Keratinocyte (primary cell): ENCODE measurements around the gene GLTPD2.

Source experiments
- CTCF ChIP-seq, 3 experiments: IDR thresholded peaks in 1 of 3; conservative IDR thresholded peaks in 1 of 3; optimal IDR thresholded peaks in 1 of 3; 2 replicates in 2 of 3; 3 replicates in 1 of 3; pipeline versions ENCODE3 to v1.5.1; 2011; ENCODE audit warnings: low read length in 3 of 3, mild to moderate bottlenecking in 3 of 3, moderate library complexity in 2 of 3, control low read depth in 1 of 3, inconsistent platforms in 1 of 3; ENCODE audit not compliant: insufficient read depth in 2 of 3; ENCODE audit errors: extremely low read depth in 1 of 3
- EZH2 ChIP-seq: IDR thresholded peaks from one replicate; pipeline ENCODE4 v1.6.1; 2012; ENCODE audit warnings: inconsistent platforms, mild to moderate bottlenecking, low read length, moderate library complexity

- TF ChIP-seq CTCF (optimal IDR thresholded peaks at IDR 0.05 in 1 of 3, IDR thresholded peaks at IDR 0.05 in 1 of 3, conservative IDR thresholded peaks at IDR 0.05 in 1 of 3; ENCODE audit: extremely low read depth in 1 of 3, insufficient read depth in 2 of 3, low read length in 3 of 3) (no peak), EZH2 (no peak)
Observed at GRCh38 chr17:4766201-4766600, 22.6 kb upstream of the GLTPD2 start.
